Lower leg skin (tissue), 3 donors: ENCODE measurements around the gene PCNX1.

Experiments
- CTCF ChIP-seq, 3 donors: fragments of 450-650 bp; IDR thresholded peaks; one replicate each; pipeline ENCODE4 v1.5.1; 2016; ENCODE audit warnings: antibody characterized with exemption in 3 of 3, mild to moderate bottlenecking in 3 of 3, moderate library complexity in 2 of 3
- POLR2A ChIP-seq, 2 donors: fragments of 450-650 bp; IDR thresholded peaks; one replicate each; pipeline ENCODE4 v1.6.1; 2016 to 2017; ENCODE audit warnings: antibody characterized with exemption in 2 of 2, mild to moderate bottlenecking in 1 of 2, moderate library complexity in 1 of 2

GRCh38 chr14:70906793-70907175, 475 bp upstream of the PCNX1 start:
- TF ChIP-seq CTCF (IDR thresholded peaks at IDR 0.05) (no peak), POLR2A (IDR thresholded peaks at IDR 0.05) (no peak)
